WERI-Rb-1 (cell line): Measurements from ENCODE around the gene CNTN5.
A peak's percentile ranks its signal among the peaks of the same experiment; 100 is the strongest.

ENCODE experiments used
- DNase-seq: peaks from one replicate; pipeline ENCODE4 v3.0.0-alpha.2; 2020
- H3K27ac ChIP-seq: fragments of 250-450 bp; sonication (Bioruptor Pico); 2 replicates; pipeline ENCODE4 v1.5.1; 2020; ENCODE audit warnings: mild to moderate bottlenecking, moderate library complexity
- H3K27me3 ChIP-seq: fragments of 250-450 bp; sonication (Bioruptor Pico); 2 replicates; pipeline ENCODE4 v1.5.1; 2021; ENCODE audit warnings: mild to moderate bottlenecking, low read depth, moderate library complexity; ENCODE audit not compliant: insufficient read depth, severe bottlenecking
- H3K36me3 ChIP-seq: fragments of 250-450 bp; sonication (Bioruptor Pico); 2 replicates; pipeline ENCODE4 v1.5.1; 2020; ENCODE audit warnings: mild to moderate bottlenecking, moderate library complexity
- H3K4me3 ChIP-seq: 2 replicates; pipeline ENCODE4 v1.5.1; 2011; ENCODE audit warnings: low read depth, mild to moderate bottlenecking, control low read depth, low read length
- H3K9me3 ChIP-seq: fragments of 250-450 bp; sonication (Bioruptor Pico); 2 replicates; pipeline ENCODE4 v1.5.1; 2021; ENCODE audit warnings: mild to moderate bottlenecking, moderate library complexity; ENCODE audit not compliant: severe bottlenecking
- TF ChIP-seq, protein P1 (sequence below): IDR thresholded peaks from 2 replicates; pipeline ENCODE4 v1.5.1; 2011; ENCODE audit warnings: low read depth, mild to moderate bottlenecking, control low read depth, inconsistent platforms, low read length

Gene CNTN5

DNA sequence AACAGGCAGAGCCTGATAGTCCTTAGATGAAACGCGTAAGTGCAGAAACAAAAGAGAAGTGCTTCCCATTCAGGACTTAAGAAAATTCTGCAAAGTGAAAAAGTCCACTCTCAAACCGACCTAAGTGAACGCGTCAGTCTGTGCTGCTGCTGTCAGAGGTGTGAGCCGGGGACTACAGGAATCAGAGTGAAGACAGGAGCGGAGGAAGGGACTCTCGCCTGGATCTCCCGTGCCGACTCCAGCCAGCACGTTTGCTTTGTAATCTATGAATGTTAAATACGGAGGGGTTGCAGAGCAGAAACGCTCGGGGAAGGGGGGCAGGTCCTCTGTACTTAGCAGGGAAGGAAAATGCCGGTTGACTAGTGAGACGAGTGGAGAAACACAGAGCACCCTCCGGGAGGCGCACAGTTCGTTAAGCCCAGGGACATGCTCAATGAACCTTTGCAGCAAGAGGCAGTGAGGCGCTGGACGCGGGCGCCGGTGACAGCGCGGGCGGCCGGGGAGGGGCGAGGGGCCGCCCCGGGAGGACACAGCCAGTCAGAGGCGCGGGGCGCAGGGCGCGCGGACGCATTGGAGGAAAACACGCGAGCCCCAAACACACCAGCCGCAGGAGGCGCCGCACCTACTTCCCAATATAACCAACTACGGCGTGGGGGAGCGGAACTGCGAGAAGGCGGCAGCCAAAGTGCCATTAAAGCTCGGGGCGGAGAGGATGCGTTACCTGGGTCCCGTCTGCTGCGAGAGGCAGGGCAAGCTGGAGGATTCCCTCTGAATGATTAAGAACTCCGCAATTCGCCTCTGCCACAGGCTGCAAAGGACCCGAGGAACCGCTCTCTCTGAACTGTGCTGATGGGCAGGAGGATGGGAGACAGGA lies at the start of gene CNTN5:
Gene CNTN5, plus strand, starts transcription at position 598 of the 874 bp plus-strand sequence.
- TF ChIP-seq, protein P1, sequence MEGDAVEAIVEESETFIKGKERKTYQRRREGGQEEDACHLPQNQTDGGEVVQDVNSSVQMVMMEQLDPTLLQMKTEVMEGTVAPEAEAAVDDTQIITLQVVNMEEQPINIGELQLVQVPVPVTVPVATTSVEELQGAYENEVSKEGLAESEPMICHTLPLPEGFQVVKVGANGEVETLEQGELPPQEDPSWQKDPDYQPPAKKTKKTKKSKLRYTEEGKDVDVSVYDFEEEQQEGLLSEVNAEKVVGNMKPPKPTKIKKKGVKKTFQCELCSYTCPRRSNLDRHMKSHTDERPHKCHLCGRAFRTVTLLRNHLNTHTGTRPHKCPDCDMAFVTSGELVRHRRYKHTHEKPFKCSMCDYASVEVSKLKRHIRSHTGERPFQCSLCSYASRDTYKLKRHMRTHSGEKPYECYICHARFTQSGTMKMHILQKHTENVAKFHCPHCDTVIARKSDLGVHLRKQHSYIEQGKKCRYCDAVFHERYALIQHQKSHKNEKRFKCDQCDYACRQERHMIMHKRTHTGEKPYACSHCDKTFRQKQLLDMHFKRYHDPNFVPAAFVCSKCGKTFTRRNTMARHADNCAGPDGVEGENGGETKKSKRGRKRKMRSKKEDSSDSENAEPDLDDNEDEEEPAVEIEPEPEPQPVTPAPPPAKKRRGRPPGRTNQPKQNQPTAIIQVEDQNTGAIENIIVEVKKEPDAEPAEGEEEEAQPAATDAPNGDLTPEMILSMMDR, result peak; percentile 35; the same call in 1 of the 2 replicates
- peak; percentile 87 for DNase-seq
- Histone ChIP-seq H3K9me3 (no peaks in the 10 kb centered on the region), H3K27me3 (no peaks in the 10 kb centered on the region), H3K27ac (peak within 1 kb of the TSS; percentile 33), H3K36me3 (no peaks in the 10 kb centered on the region), H3K4me3 (peak within 1 kb of the TSS; percentile 79)

DNA sequence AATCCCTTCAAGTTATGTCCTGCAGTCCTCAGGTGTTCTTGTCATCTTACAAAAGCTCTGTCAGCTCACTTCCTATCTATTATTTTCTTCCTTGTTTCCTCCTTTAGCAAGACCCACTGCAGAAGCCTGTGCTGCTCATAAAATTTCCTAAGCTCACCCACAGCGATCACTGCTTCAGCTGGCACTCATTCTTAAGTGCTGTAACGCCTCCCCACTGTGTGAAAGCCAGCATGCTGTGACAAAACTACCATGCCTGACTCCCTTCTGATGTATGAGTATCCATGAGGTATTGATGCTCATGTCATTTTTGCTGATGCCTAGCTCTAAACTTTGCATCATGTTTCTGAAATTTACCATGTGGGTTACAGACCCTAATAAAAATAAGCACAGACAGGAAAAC lies 41.5 kb upstream of the CNTN5 start:
- Histone ChIP-seq H3K36me3 (no peaks in the 10 kb centered on the region), H3K27ac (no peak overlapping the region), H3K4me3 (no peak overlapping the region), H3K9me3 (no peaks in the 10 kb centered on the region), H3K27me3 (no peaks in the 10 kb centered on the region)
- no peak for DNase-seq
- TF ChIP-seq, protein P1, result no peak

DNA sequence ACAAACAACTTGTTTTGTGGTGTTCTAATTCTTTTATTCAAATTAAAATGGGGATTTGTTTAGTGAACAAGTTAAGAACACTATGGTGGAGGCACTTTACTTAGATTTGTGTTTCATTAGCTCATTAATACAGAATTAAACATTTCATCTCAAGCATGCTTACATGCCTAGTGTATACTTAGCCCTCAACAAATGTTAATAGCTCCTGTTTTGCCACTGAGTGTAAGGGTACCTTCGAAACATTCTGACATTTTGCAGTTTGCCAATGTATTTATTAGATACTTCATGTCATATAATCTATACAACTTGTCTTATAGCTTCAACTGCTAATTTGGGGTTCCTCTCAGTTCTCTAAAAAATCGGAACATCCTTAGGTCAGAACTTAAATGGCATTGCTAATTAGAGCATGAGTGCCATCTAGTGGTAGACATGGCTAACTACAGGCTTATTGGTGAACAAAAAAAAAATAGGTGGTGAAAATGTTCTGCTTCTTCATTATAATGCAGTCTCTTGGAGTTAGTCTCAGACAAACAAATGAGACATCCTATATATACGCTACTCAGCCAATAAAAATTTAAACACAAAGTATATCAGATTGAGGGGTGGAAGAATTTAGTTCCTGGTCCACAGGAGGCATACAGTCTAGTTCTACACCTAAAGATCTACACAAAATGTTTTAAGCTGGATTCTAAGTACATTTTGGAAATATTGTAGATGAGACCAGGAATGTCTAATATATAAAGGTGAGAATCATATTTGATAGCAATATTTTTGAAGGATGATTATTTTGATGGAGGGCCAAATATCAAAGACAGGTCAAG lies 4.9 kb upstream of the CNTN5 start:
- Histone ChIP-seq H3K36me3 (no peaks in the 10 kb centered on the region), H3K27ac (no peak overlapping the region), H3K4me3 (no peak overlapping the region), H3K9me3 (no peaks in the 10 kb centered on the region), H3K27me3 (no peaks in the 10 kb centered on the region)
- TF ChIP-seq, protein P1, result peak; percentile 50
- no peak for DNase-seq

DNA sequence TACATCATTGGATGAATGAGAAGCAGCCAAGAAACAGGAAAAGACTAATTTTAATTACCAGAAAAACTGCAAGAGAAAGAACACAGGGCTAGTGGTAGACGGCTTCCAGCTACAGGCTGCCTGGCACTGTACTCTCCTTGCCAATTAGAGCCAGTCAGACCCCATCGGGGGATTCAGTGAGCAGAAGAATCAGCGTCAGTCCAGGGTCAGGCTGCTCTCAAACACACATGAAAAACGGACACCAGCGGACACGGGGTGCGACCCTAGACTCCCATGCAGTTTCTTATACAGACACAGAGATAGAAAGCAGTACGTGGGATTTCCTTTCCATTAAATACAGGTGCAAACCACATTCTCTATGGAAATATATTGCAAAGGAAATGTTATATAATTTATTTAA lies 1.1 kb upstream of the CNTN5 start:
- TF ChIP-seq, protein P1, result no peak
- H3K27me3 ChIP-seq, result no peaks in the 10 kb centered on the region
- DNase-seq, result no peak
- no peaks in the 10 kb centered on the region for H3K36me3 ChIP-seq
- H3K9me3 ChIP-seq, result no peaks in the 10 kb centered on the region
- H3K4me3 ChIP-seq, result no peak overlapping the region
- no peak overlapping the region for H3K27ac ChIP-seq

DNA sequence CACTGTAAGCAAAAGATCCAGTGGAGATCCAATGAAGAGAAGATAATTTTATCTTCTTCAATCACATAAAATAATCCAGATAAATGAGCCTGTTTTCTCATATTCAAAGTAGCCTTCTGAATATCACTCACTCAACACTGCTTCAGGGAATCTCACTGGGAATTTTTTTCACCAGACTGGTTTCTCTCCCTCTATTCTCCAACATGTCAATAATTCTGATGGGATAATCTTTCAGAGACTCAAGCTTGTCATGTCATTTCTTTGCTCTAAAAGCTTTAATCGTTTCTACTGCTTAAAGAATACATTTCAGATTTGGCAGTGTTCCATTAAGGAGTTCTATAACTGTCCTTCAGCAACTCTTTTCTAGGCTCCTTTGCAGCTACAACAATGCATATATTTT lies 16.3 kb downstream of the CNTN5 start:
- H3K9me3 ChIP-seq, result no peaks in the 10 kb centered on the region
- no peak overlapping the region for H3K27ac ChIP-seq
- no peaks in the 10 kb centered on the region for H3K27me3 ChIP-seq
- H3K4me3 ChIP-seq, result no peak overlapping the region
- H3K36me3 ChIP-seq, result no peaks in the 10 kb centered on the region
- DNase-seq, result no peak
- TF ChIP-seq, protein P1, result no peak
